ENCODE results near the gene THSD4. TPM values are rescaled to one million over a fixed set of nuclear protein-coding genes. Genes with fewer than 3 reads are reported as not detected.

THSD4 gene
- total and polyA plus RNA-seq, 2 of the 8 experiments (the other 6 are each of a cell fraction or from before 2014, with no cell fraction given) = 2.5 to 6.2 TPM

DNA sequence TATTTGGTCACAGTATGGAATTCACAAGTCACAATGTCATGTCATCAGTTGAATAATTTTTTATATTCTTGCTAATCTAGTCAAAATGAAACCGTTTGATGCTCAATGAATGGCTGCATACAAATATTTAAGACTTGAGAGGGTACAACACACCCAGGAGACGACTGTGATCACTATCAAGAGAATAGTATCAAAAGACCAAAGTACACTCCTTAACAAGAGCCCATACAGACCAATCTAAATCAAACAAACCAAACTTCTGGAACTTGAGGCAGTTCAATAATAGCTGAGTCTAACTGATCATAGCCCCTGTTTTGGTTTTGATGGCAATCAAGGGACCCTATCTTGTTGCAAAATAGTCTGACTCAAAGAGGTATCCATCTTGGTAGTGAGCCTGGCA, 265.1 kb downstream of the THSD4 start:
- Histone ChIP-seq H2BK5ac (ENCODE audit: low read depth, low read length) (no peak overlapping the region), H3K36me3 (ENCODE audit: control insufficient read depth in 2 of 4, insufficient read depth in 4 of 4, low read length in 3 of 4) (no peaks in the 10 kb centered on the region), H2AFZ (ENCODE audit: low read length) (no peak overlapping the region), H3K9ac (replicated peaks in 1 of 4; ENCODE audit: extremely low read depth in 1 of 4, low read depth in 3 of 4, low read length in 3 of 4) (no peak overlapping the region), H3K27me3 (replicated peaks in 1 of 4; ENCODE audit: control insufficient read depth in 3 of 4, extremely low read depth in 1 of 4, insufficient read depth in 3 of 4, low read length in 3 of 4) (no peaks in the 10 kb centered on the region), H3K18ac (ENCODE audit: extremely low read depth, low read length) (no peak overlapping the region), H3K4me1 (replicated peaks in 1 of 4; ENCODE audit: control insufficient read depth in 3 of 4, insufficient read depth in 4 of 4, low read length in 3 of 4) (peaks cover 0 to 8% (median 2%) of the 10 kb centered on the region in 4 experiments; a peak in 2 of 7 replicates), H3K23ac (ENCODE audit: insufficient read length) (no peak overlapping the region), H3K4me3 (ENCODE audit: extremely low read depth in 1 of 4, insufficient read depth in 2 of 4, low read depth in 3 of 4, low read length in 4 of 4) (no peak overlapping the region), H2AK5ac (ENCODE audit: low read depth, low read length) (no peak overlapping the region), H3K79me1 (ENCODE audit: low read depth, low read length) (no peaks in the 10 kb centered on the region), H3K27ac (ENCODE audit: low read depth, low read length) (no peak overlapping the region), H3K79me2 (ENCODE audit: control insufficient read depth in 1 of 2, insufficient read depth in 2 of 2, low read length in 2 of 2) (no peaks in the 10 kb centered on the region), H4K20me1 (replicated peaks in 1 of 2; ENCODE audit: control insufficient read depth in 1 of 2, insufficient read depth in 2 of 2, low read length in 2 of 2) (no peaks in the 10 kb centered on the region), H4K91ac (replicated peaks; ENCODE audit: insufficient read length, low read length) (no peak overlapping the region), H4K8ac (ENCODE audit: extremely low read depth, insufficient read depth, low read length) (no peak overlapping the region), H4K5ac (ENCODE audit: insufficient read length, low read depth, low read length) (no peak overlapping the region), H3K9me3 (ENCODE audit: insufficient read depth in 2 of 2, low read depth in 1 of 2, low read length in 1 of 2) (no peaks in the 10 kb centered on the region; a peak in 1 of 4 replicates), H2BK15ac (ENCODE audit: low read length) (0 out of 2 replicates have a peak overlapping the region, but pooled peaks have one; percentile 50), H2BK12ac (ENCODE audit: low read depth, low read length) (no peak overlapping the region), H3K23me2 (ENCODE audit: low read depth, low read length) (no peaks in the 10 kb centered on the region; the same call in 1 of the 2 replicates), H2BK120ac (replicated peaks; ENCODE audit: low read depth, low read length) (no peak overlapping the region), H3K56ac (replicated peaks; ENCODE audit: insufficient read length, low read depth, low read length) (no peak overlapping the region), H3K14ac (ENCODE audit: insufficient read length) (no peak overlapping the region), H3K4ac (replicated peaks; ENCODE audit: insufficient read length, low read depth, low read length) (no peak overlapping the region), H3K4me2 (ENCODE audit: insufficient read depth in 1 of 2, low read depth in 2 of 2, low read length in 2 of 2) (no peak overlapping the region), H2BK20ac (ENCODE audit: low read length) (no peak overlapping the region)
- POLR2A ChIA-PET (ENCODE audit: partially characterized antibody) = no interaction called here
- FAIRE-seq = no peak
- CTCF ChIA-PET (ENCODE audit: partially characterized antibody) = interaction anchor here (0.8 kb wide), 1 partner anchor 11 kb away, joined by 3 read pairs; no protein-coding TSS in a partner anchor
- no peak for DNase-seq (ENCODE audit: low read depth in 1 of 2, low spot score in 2 of 2)
- 93% methylated on average over 2 of the region's 2 CpGs; no CpG with 5 or more reads in 1 of the 2 experiments for WGBS, 2 experiments (ENCODE audit: extremely low coverage in 1 of 2, insufficient coverage in 1 of 2, insufficient read length in 1 of 2, insufficient replicate concordance in 2 of 2, low coverage in 1 of 2, low lambda C conversion rate in 2 of 2, missing lambda C conversion rate in 1 of 2)
- TF ChIP-seq KDM1A (IDR thresholded peaks at IDR 0.05; ENCODE audit: borderline replicate concordance, low read length) (no peak), SAP30 (IDR thresholded peaks at IDR 0.05; ENCODE audit: insufficient read depth, insufficient replicate concordance, low read length) (no peak), RAD21 (IDR thresholded peaks at IDR 0.05 in 1 of 2, conservative IDR thresholded peaks at IDR 0.05 in 1 of 2; ENCODE audit: low read depth in 2 of 2, low read length in 2 of 2) (no peak), NRF1 (IDR thresholded peaks at IDR 0.05; ENCODE audit: low read depth, low read length) (no peak), GTF2F1 (IDR thresholded peaks at IDR 0.05; ENCODE audit: borderline replicate concordance, low read depth, low read length) (no peak), EZH2 (IDR thresholded peaks at IDR 0.05; ENCODE audit: low read depth, low read length, severe bottlenecking) (no peak), SIRT6 (IDR thresholded peaks at IDR 0.05; ENCODE audit: low read length) (no peak), YY1 (IDR thresholded peaks at IDR 0.05; ENCODE audit: low read depth, low read length) (no peak), SIN3A (conservative IDR thresholded peaks at IDR 0.05 in 1 of 2, IDR thresholded peaks at IDR 0.05 in 1 of 2; ENCODE audit: low read depth in 1 of 2, low read length in 2 of 2) (no peak), ZNF274 (IDR thresholded peaks at IDR 0.05; ENCODE audit: borderline replicate concordance, extremely low read depth, low read length) (no peak), SRF (IDR thresholded peaks at IDR 0.05; ENCODE audit: low read depth, low read length) (no peak), SP2 (IDR thresholded peaks at IDR 0.05; ENCODE audit: low read length) (no peak)
- TF ChIP-seq, protein P1, sequence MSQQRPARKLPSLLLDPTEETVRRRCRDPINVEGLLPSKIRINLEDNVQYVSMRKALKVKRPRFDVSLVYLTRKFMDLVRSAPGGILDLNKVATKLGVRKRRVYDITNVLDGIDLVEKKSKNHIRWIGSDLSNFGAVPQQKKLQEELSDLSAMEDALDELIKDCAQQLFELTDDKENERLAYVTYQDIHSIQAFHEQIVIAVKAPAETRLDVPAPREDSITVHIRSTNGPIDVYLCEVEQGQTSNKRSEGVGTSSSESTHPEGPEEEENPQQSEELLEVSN (IDR thresholded peaks at IDR 0.05) = no peak

All from H1 (cell line).